Mammary epithelial cell (primary cell): Measurements from ENCODE around the gene SUN1.

Source experiments
- CTCF ChIP-seq, 2 donors: IDR thresholded peaks in 1 of 2; conservative IDR thresholded peaks in 1 of 2; 2 replicates each; pipeline ENCODE4 v1.5.1; 2011 to 2012; ENCODE audit warnings: inconsistent platforms in 2 of 2, low read length in 2 of 2, mild to moderate bottlenecking in 2 of 2, control low read depth in 1 of 2, low read depth in 1 of 2; ENCODE audit not compliant: insufficient read depth in 1 of 2; ENCODE audit errors: extremely low read depth in 1 of 2
- EZH2 ChIP-seq: IDR thresholded peaks from 2 replicates; pipeline ENCODE4 v1.6.1; 2012; ENCODE audit warnings: low read length, inconsistent platforms, borderline replicate concordance

GRCh38 chr7:862157-862556, 29.9 kb downstream of the SUN1 start:
- no peak for TF ChIP-seq CTCF (conservative IDR thresholded peaks at IDR 0.05 in 1 of 2, IDR thresholded peaks at IDR 0.05 in 1 of 2; ENCODE audit: extremely low read depth in 1 of 2, insufficient read depth in 1 of 2, low read depth in 1 of 2, low read length in 2 of 2)
- TF ChIP-seq EZH2, result no peak
